ENCODE data around the gene DHX34.
A peak's percentile ranks its signal among the peaks of the same experiment; 100 is the strongest.
"Not testable (repeated sequence)": the region's sequence is repeated elsewhere in the genome, so short reads cannot be mapped to it uniquely, and the experiment has no call there.

Gene DHX34

DNA sequence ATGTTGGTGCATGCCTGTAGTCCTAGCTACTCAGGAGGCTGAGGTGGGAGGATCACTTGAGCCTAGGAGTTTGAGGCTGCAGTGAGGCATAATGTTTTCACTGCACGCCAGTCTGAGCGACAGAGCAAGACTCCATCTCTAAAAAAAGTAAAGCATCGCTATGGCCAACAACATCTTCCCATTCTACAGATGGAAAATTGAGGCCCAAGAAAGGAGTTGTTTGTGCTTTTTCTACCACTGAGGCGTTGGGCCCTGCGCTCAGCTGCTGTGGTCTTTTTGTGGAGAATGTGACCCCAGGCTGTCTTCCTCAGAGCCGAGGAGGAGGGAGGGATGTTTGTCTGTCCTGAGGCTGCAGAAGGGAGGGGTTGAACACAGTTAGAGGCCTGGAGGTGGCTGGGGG lies 17.6 kb upstream of the DHX34 start:
- no peak for DNase-seq (ENCODE audit: low spot score)

DNA sequence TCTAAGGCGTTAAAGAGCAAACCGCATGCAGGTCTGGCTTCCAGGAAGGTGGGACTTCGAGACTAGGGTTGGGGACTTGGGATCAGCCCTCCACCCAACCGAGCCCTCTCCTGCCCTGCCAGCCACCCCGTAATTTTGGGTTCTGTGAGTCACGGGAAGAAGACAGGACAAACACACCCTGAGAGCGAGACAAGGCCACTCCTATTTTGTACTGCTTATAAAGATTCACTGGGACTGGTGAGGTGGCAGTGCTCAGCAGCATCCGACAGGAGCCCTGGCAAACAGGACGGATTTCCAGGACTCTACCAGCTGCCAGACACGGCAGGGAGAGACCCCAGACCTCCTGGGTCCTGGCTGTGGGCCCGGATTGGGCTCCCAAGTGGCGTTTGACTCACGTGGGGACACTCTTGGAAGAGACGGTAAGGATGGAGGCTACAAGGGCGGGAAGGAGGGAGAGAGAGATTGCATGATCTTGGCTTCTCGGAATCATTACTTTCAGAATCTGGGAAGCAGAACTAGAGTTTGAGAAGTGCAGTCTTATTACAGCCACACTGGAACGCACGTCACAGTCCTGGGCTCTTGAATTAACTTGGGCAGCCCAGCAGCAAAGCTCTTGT lies 17.1 kb upstream of the DHX34 start, which contains the start of gene C5AR2:
TSS of gene C5AR2 (plus strand) at position 245 of the 617 bp plus-strand sequence. CDS start 8,625 bp downstream, outside the sequence.
- DNase-seq (ENCODE audit: low spot score), result no peak

DNA sequence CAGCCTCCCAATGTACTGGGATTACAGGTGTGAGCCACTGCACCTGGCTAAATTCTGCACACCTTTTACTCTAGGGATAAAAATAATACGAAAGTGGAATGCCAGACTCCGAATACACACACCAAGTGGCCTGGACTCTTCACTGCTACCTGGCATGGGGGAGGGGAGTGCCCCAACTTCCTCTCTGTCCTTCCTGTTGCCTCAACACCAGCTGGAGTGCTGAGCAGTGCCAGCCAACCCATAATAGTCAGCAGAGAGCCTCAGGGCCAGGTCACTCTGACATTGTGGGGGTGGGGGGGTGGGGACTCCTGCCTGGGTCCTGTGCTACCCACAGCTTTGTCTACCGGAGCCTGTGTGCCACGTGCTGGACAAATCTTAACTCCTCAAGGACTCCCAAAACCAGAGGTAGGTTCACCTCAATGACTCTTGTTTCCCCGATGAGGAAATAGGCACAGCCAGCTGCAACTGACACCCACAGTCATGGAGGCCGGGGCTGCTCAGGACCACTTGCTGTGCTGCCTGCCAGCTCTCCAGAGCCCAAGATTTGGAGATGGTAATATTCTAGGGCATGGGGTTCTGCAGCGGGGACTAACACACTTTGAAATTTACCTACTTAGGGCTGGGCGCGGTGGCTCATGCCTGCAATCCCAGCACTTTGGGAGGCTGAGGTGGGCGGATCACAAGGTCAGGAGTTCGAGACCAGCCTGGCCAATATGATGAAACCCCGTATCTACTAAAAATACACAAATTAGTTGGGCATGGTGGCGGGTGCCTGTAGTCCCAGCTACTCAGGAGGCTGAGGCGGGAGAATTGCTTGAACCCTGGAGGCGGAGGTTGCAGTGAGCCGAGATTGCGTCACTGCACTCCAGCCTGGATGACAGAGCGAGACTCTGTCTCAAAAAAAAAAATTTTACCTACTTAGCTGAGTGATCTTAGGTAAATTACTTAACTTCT lies 12.1 kb upstream of the DHX34 start:
- not testable (repeated sequence) for DNase-seq (ENCODE audit: low spot score)

DNA sequence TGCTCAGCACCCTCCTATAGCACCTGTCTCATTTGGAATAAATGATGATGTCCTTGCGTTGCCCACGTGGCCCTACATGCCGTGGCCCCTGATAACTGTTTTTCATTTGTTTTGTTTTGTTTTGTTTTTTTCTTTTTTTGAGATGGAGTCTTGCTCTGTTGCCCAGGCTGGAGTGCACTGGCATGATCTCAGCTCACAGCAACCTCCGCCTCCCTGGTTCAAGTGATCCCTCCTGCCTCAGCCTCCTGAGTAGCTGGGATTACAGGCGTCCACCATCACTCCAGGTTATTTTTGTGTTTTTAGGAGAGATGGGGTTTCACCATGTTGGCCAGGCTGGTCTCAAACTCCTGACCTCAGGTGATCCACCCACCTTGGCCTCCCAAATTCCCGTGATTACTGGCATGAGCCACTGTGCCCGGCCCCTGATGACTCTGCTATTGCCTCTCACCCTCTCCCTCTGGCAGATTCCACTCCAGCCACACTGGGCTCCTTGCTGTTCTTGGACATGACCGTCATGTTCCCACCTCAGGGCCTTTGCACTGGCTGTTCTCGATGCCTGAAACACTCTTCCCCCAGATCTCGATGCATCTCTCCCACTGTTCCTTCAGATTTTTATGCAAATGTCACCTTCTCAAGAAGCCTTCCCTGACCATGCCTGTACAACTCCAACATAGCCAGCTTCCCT lies 9.8 kb upstream of the DHX34 start:
- DNase-seq (ENCODE audit: low spot score), result no peak

DNA sequence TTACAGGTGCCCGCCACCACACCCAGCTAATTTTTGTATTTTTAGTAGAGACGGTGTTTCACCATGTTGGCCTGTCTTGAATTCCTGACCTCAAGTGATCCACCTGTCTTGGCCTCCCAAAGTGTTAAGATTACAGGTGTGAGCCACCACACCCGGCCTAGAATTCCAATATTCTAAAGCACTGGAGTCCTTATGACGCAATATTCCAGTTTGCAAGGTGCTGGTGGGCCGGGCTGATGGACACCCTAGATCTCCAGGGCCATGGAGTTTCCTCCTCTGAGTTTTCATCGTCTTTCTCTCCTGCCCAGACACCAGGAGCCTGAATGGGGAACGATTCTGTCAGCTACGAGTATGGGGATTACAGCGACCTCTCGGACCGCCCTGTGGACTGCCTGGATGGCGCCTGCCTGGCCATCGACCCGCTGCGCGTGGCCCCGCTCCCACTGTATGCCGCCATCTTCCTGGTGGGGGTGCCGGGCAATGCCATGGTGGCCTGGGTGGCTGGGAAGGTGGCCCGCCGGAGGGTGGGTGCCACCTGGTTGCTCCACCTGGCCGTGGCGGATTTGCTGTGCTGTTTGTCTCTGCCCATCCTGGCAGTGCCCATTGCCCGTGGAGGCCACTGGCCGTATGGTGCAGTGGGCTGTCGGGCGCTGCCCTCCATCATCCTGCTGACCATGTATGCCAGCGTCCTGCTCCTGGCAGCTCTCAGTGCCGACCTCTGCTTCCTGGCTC lies 8.5 kb upstream of the DHX34 start:
- DNase-seq (ENCODE audit: low spot score), result no peak

DNA sequence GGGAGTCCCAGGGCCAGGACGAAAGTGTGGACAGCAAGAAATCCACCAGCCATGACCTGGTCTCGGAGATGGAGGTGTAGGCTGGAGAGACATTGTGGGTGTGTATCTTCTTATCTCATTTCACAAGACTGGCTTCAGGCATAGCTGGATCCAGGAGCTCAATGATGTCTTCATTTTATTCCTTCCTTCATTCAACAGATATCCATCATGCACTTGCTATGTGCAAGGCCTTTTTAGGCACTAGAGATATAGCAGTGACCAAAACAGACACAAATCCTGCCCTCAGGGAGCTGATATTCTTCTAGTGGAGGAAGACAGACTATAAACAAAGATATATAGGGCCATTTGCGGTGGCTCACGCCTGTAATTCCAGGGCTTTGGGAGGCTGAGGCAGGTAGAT lies 7.4 kb upstream of the DHX34 start:
- DNase-seq (ENCODE audit: low spot score), result no peak

DNA sequence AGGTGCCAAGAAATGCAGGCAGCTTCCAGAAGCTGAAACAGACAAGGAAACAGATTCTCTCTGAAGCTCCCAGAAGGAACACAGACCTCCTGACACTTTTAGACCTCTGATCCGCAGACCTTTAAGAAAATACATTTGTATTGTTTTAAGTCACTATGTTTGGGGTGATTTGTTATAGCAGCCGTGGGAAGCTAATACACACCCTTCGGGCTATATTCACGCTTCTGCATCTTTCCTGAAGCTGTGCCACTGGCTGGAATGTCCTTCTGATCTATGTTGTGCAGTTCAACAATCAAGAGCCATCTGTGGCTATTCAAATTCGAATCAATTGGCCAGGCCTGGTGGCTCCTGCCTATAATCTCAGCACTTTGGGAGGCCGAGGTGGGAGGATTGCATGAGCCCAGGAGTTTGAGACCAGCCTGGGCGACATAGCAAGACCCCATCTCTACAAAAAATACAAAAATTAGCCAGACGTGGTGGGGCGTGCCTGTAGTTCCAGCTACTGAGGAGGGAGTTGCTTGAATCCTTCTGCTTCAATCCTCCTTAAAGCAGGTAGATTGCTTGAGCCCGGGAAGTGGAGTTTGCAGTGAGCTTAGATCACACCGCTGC lies 5.8 kb upstream of the DHX34 start:
- DNase-seq (ENCODE audit: low spot score), result no peak

DNA sequence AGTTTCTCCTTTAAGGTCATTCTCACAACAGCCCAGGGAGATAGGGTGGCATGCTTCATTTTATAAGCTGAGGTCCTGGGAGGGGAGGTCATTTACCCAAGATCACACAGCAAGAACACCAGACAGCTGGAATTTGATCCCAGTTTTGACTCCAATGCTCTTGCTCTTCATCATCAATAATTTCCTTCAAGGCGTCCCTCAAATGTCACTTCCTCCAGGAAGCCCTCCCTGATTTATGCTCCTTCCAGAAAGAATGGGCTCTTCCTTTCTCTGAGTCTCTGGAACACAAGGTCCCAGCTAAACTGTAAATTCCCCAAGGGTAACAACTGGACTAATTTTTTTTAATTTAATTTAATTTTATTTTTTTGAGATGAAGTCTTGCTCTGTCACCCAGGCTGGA lies 4.7 kb upstream of the DHX34 start:
- DNase-seq (ENCODE audit: low spot score), result no peak

DNA sequence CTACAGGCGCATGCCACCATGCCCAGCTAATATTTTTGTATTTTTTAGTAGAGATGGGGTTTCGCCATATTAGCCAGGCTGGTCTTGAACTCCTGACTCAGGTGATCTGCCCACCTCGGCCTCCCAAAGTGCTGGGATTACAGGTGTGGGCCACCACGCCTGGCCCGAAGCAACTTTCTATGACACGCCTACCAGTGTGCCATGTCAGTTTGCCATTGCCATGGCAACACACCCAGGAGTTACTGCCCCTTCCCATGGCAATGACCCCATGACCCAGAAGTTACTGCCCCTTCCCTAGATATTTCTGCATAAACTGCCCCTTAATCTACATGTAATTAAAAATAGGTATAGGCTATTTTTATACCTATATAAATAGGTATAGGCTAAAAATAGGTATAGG lies 3.1 kb upstream of the DHX34 start:
- DNase-seq (ENCODE audit: low spot score), result not testable (repeated sequence)

DNA sequence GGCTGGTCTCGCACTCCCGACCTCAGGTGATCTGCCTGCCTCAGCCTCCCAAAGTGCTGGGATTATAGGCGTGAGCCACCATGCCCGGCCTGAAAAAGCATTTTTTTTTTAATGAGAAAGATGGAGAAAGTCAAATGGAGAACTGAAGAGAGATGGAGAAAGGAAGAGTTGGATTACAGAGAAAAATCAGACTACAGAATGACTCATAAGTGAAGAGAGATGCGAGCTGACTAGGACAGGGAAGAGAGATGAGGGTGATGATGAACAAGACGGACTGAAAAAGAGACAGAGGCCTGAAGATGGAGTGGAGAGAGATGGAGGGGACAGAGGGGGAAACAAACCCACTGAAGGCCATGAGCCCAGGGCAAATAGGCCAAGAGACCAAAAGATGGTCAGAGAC lies 1.5 kb downstream of the DHX34 start:
- no peak for DNase-seq (ENCODE audit: low spot score)

DNA sequence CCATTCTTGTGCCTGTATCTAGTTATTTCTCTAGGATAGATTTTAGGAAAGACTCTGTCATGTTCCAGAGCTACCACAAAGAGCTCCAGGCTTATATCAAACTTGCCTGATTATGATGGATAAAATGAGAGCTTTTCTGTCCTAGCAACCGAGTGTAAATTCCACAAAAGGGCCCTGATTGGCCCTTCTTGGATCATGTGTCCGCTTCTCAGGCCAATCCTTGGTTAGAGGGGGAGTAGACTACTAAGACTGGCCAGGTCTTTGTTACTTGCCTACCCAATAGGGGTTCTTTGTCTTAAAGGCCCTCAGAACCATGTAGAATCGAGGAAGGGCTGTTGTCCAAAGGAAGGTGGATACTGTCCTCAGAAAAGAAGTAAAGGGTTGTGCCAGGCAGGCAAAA lies 2.4 kb downstream of the DHX34 start:
- DNase-seq (ENCODE audit: low spot score), result peak; percentile 75

DNA sequence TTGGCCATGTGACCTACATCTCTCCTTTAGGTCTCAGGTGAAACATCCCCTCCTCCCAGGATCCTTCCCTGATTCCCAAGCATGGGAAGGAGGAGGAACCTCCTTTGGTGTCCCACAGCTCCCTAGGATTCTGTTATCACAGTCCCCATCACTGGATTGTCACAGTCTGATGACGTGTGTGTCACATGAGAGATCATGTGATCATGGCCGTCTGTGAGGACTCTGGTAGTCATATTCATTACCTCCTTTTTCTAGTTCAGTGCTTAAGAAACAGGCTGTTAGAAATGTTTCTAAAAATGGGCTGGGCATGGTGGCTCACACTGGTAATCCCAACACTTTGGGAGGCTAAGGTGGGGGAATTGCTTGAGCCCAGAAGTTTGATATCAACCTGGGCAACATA lies 3.0 kb downstream of the DHX34 start:
- no peak for DNase-seq (ENCODE audit: low spot score)

DNA sequence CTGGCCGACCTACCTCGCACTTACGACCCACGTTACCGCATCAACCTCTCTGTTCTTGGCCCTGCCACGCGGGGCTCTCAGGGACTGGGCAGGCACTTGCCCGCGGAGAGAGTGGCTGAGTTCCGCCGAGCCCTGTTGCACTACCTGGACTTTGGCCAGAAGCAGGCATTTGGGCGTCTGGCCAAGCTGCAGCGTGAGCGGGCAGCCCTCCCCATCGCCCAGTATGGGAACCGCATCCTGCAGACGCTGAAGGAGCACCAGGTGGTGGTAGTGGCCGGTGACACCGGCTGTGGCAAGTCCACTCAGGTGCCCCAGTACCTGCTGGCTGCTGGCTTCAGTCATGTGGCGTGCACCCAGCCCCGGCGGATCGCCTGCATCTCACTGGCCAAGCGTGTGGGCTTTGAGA lies 4.2 kb downstream of the DHX34 start:
- DNase-seq (ENCODE audit: low spot score), result no peak

DNA sequence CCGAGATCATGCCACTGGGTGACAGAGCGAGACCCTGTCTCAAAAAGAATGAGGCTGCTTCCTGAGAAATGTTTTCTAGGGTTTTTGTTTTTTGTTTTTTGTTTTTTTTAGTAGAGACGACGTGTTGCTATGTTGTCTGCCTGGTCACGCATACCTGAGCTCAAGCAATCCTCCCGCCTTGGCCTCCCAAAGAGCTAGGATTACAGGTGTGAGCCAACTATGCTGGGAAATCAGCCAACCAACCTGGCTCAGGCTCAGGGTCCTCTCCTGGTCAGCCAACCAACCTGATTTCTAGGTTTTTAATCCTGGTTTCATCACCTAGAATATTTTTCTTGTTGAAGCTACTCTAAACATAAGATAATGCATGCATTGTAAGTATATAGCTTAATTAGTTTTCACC lies 7.8 kb downstream of the DHX34 start:
- DNase-seq (ENCODE audit: low spot score), result no peak

DNA sequence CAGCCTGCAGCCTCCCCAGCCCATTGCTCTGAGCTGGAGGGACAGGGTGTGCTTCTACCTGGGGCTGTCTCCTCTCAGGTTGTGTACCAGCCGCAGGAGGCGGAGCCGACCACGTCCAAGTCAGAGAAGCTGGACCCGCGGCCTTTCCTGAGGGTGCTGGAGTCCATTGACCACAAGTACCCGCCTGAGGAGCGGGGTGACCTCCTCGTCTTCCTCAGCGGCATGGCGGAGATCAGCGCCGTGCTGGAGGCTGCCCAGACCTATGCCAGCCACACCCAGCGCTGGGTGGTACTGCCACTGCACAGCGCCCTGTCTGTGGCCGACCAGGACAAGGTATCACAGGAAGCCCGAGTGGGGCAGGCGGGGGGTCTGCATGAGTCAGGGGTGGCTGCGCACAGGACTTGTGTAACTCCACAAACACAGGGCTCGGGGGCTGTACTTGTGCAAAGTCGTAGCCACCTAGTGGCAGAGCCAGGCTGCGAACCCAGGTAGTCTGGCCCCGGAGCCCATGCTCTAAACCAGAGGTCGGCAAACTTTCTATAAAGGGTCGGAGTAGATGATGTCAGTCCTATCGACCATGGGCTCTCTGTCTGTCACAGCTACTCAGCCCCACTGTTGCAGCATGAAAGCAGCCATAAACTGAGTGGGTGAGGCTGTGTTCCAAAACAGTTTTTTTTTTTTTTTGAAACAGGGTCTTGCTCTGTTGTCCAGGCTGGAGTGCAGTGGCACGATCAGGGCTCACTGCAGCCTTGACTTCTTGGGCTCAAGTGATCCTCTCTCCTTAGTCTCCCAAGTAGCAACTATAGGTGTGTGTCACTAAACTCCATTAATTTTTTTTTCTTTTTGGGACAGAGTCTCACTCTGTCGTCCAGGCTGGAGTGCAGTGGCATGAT lies 8.9 kb downstream of the DHX34 start:
- DNase-seq (ENCODE audit: low spot score), result peak; percentile 35

DNA sequence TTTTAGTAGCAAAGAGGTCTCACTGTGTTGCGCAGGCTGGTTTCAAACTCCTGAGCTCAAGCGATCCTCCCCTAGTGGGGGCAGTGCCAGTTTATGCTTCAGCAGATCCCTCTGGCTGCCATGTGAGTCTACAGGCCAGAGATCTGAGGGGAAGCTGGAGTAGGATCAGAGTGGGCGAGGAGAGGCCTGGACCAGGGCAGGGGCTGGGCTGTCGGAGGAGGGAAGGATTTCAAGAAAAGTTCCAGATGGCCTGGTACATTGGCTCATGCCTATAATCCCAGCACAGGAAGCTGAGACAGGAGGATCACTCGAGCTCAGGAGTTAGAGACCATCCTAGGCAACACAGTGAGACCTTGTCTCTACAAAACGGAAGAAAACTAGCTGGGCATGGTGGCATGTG lies 9.8 kb downstream of the DHX34 start:
- no peak for DNase-seq (ENCODE audit: low spot score)

DNA sequence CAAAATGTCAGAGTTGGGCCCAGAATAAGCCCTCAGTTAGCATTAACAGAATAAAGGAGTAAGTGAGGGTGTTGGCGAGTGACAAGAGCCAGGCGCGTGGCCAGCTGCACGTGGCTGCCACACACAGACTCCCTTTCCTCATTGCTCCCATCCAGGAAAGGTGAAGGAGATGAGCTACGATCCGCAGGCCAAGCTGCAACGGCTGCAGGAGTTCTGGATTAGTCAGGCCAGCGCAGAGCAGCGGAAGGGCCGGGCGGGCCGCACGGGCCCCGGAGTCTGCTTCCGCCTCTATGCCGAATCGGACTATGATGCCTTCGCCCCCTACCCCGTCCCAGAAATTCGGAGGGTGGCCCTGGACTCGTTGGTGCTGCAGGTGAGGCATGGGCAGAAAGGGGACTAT lies 13.2 kb downstream of the DHX34 start:
- DNase-seq (ENCODE audit: low spot score), result no peak

DNA sequence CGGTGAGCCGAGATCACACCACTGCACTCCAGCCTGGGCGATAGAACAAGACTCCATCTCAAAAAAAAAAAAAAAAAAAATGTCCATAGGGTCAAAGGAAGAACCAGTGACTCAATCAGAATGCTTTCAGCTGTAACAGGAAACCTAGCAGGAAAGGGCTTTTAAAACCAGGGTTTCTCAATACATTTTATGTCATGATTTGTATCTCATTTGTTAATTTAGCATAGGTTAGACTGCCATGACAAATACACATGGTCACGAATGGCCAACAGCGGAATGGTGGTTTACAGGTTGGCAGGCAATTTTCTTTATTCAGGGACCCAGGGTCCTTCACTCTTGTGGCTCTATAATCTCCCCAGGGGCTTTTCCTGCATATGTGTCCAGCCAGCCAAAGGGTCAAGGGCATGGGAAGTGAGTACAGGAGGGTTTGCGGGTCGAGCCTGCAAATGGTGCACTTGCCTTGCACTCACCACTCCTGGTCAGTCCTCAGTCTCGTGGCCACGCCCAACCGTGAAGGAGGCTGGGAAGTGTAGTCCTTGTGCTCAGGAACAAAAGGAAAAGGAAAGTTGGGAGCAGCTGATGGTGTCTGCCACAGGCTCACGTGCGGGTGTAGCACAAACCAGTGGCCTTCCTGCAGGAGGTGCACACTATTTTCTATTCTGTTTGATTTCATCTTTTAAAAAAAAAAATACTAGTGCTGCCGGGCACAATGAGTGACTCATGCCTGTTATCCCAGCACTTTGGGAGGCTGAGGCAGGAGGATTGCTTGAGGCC lies 14.8 kb downstream of the DHX34 start:
- no peak for DNase-seq (ENCODE audit: low spot score)

DNA sequence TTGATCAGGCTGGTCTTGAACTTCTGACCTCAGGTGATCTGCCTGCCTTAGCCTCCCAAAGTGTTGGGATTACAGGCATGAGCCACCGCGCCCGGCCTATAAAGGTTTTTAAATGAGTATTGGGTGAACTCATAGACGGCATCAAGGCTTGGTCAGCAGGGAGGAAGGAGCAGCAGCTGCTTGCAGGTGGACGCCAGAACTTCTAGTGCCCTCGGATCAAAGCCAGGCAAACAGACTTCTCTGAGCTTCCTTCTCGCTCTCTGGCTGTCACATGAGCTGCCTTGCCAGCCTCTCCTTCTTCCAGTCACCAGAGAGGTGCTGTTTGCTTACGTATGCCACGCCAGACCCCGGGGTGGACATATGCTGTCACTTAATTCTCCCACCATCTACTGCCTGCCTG lies 16.3 kb downstream of the DHX34 start:
- not testable (repeated sequence) for DNase-seq (ENCODE audit: low spot score)

DNA sequence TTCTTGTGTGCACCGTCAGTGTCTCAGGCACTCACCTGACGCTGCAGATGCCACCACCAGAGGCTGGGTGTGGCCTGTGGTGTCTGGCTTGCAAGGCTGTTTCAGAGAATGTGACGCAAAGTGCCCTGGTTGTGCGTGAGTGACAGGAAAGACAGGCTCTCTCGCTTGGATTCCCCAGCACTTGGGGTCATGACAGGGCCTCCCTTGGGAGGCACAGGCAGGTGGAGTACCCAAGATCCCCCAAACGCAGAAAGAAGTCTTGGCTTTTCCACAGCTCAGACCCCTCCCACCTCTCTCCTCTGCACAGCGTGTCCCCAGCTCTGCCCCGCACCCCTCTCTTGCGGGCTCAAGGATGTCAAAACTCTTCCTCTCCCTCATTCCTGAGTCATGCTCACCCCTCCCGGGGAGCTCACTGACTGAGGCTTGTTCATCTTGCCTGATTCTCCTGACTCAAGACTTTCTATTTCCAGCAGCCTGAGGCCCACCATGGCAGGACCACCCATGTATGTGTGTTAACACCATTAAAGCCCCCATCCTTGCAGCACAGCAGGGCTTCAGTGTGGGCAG lies 21.0 kb downstream of the DHX34 start:
- DNase-seq (ENCODE audit: low spot score), result no peak
